Fibroblast of lung (primary cell): ENCODE results near the gene TVP23C. TPM values are rescaled to one million over a fixed set of nuclear protein-coding genes. Genes with fewer than 3 reads are reported as not detected.

ENCODE experiments used
- DNase-seq, 2 donors: peaks; one replicate each; pipeline versions ENCODE4 v3.0.0 to v3.0.0-alpha.2; 2010; ENCODE audit warnings: low read depth in 2 of 2
- H2AFZ ChIP-seq: 2 replicates; pipeline ENCODE4 v1.5.1; 2012; ENCODE audit warnings: low read length, control low read depth, inconsistent platforms
- H3K27ac ChIP-seq: 2 replicates; pipeline ENCODE4 v1.5.1; 2011; ENCODE audit warnings: low read length, control low read depth; ENCODE audit not compliant: insufficient read depth
- H3K27me3 ChIP-seq: 2 replicates; pipeline ENCODE4 v1.5.1; 2011; ENCODE audit warnings: mild to moderate bottlenecking, low read length; ENCODE audit not compliant: control insufficient read depth, insufficient read depth
- H3K36me3 ChIP-seq: 2 replicates; pipeline ENCODE4 v1.5.1; 2011; ENCODE audit warnings: low read length; ENCODE audit not compliant: control insufficient read depth, insufficient read depth
- H3K4me1 ChIP-seq: 2 replicates; pipeline ENCODE4 v1.5.1; 2011; ENCODE audit warnings: low read length; ENCODE audit not compliant: control insufficient read depth, insufficient read depth; ENCODE audit errors: extremely low read depth
- H3K4me2 ChIP-seq: 2 replicates; pipeline ENCODE4 v1.5.1; 2011; ENCODE audit warnings: low read length, control low read depth; ENCODE audit not compliant: insufficient read depth; ENCODE audit errors: extremely low read depth
- H3K4me3 ChIP-seq, 4 experiments: fragments of 200-600 bp in 1 of 4; sonication (generic) in 1 of 4; replicated peaks in 1 of 4; 2 replicates each; pipeline ENCODE4 v1.5.1; 2011 to 2016; ENCODE audit warnings: low read length in 4 of 4, low read depth in 3 of 4, mild to moderate bottlenecking in 3 of 4, control low read depth in 2 of 4, inconsistent platforms in 1 of 4, mixed read lengths in 1 of 4; ENCODE audit not compliant: insufficient read depth in 1 of 4; ENCODE audit errors: control extremely low read depth in 1 of 4
- H3K79me2 ChIP-seq: 2 replicates; pipeline ENCODE4 v1.5.1; 2012; ENCODE audit warnings: mild to moderate bottlenecking, low read length, inconsistent platforms; ENCODE audit not compliant: control insufficient read depth, insufficient read depth
- H3K9ac ChIP-seq: 2 replicates; pipeline ENCODE4 v1.5.1; 2011; ENCODE audit warnings: mild to moderate bottlenecking, low read length, control low read depth; ENCODE audit not compliant: insufficient read depth
- H3K9me3 ChIP-seq: 2 replicates; pipeline ENCODE4 v1.5.1; 2012; ENCODE audit warnings: low read depth, low read length; ENCODE audit not compliant: control insufficient read depth, insufficient read depth
- H4K20me1 ChIP-seq: 2 replicates; pipeline ENCODE4 v1.5.1; 2011; ENCODE audit warnings: low read length; ENCODE audit not compliant: control insufficient read depth, insufficient read depth; ENCODE audit errors: extremely low read depth
- EZH2 ChIP-seq: IDR thresholded peaks from 2 replicates; pipeline ENCODE4 v1.5.1; 2012; ENCODE audit warnings: low read length, control low read depth, mild to moderate bottlenecking; ENCODE audit errors: missing control alignments
- polyA plus RNA-seq, 2 donors: library from polyadenylated mRNA; depleted of rRNA in 1 of 2; stranded (reverse) in 1 of 2; unstranded in 1 of 2; fragments of >200 nt; gene quantifications; 2 replicates each; pipeline ENCODE4 v1.2.1, GENCODE V29; 2011 to 2012; ENCODE audit warnings: missing spikeins in 1 of 2
- total RNA-seq: library from RNA; depleted of rRNA; stranded (reverse); fragments of >200 nt; gene quantifications from 2 replicates; pipeline ENCODE4 v1.2.1, GENCODE V29; 2014
- TF ChIP-seq, protein P1 (sequence below), 2 donors: IDR thresholded peaks in 1 of 2; conservative IDR thresholded peaks in 1 of 2; 1 replicate in 1 of 2; 2 replicates in 1 of 2; pipeline ENCODE4 v1.5.1; 2011 to 2012; ENCODE audit warnings: low read length in 2 of 2, control low read depth in 1 of 2, inconsistent platforms in 1 of 2, low read depth in 1 of 2, mild to moderate bottlenecking in 1 of 2

The TVP23C gene
- total and polyA plus RNA-seq, 2 donors (not counting 1 experiment from before 2014, with no cell fraction given) = 7.0 to 25.1 TPM

DNA sequence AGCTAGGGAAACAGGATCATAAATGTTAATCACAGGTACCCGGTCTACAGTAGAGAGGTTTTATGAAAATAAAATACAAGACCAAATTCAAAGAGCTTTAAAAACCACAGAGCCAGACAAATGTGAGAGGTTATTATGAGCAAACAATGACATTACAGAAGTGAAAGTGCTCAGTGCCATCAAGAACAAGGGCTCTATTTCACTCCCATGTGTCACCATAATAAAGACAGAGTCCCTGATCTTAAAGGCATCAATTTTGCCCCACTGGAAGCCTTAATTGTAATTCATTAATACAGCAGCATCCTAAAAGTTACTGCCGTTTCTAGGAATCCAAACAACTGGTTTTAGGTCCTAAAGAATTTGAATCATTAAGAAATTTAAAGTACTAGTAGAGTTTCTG lies 52.1 kb downstream of the TVP23C start:
- no peak overlapping the region for H3K9ac ChIP-seq
- no peak overlapping the region for H3K27ac ChIP-seq
- no peak overlapping the region for H3K4me3 ChIP-seq
- peaks cover 23% of the 10 kb centered on the region for H3K4me1 ChIP-seq
- H3K36me3 ChIP-seq = peaks cover 5% of the 10 kb centered on the region
- no peak for DNase-seq
- no peaks in the 10 kb centered on the region for H4K20me1 ChIP-seq
- no peaks in the 10 kb centered on the region for H3K79me2 ChIP-seq
- no peaks in the 10 kb centered on the region for H3K27me3 ChIP-seq
- TF ChIP-seq EZH2 = no peak
- TF ChIP-seq, protein P1, sequence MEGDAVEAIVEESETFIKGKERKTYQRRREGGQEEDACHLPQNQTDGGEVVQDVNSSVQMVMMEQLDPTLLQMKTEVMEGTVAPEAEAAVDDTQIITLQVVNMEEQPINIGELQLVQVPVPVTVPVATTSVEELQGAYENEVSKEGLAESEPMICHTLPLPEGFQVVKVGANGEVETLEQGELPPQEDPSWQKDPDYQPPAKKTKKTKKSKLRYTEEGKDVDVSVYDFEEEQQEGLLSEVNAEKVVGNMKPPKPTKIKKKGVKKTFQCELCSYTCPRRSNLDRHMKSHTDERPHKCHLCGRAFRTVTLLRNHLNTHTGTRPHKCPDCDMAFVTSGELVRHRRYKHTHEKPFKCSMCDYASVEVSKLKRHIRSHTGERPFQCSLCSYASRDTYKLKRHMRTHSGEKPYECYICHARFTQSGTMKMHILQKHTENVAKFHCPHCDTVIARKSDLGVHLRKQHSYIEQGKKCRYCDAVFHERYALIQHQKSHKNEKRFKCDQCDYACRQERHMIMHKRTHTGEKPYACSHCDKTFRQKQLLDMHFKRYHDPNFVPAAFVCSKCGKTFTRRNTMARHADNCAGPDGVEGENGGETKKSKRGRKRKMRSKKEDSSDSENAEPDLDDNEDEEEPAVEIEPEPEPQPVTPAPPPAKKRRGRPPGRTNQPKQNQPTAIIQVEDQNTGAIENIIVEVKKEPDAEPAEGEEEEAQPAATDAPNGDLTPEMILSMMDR (conservative IDR thresholded peaks at IDR 0.05 in 1 of 2, IDR thresholded peaks at IDR 0.05 in 1 of 2; ENCODE audit: low read depth in 1 of 2, low read length in 2 of 2) = no peak
- peak overlapping the region; percentile 40 for H3K4me2 ChIP-seq
- H3K9me3 ChIP-seq = no peaks in the 10 kb centered on the region
- H2AFZ ChIP-seq = no peak overlapping the region

DNA sequence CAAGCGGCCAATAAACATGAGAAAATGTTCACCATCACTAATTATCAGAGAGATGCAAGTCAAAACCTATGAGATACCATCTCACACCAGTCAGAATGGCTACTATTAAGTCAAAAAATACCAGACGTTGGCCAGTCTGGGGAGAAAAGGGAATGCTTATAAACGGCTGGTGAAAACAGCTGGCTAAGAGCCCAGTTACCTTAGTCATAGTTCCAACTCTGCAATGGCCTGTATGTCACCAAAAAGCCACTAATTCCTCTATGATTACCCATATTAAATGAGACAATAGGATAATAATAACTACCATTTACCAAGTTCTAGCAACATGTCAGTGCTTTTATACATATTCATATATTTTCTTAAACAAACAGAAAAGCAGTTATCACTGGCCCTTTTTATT lies 52.9 kb downstream of the TVP23C start:
- Histone ChIP-seq H3K9ac (no peak overlapping the region), H2AFZ (no peak overlapping the region), H3K27ac (no peak overlapping the region), H3K4me3 (no peak overlapping the region), H4K20me1 (no peaks in the 10 kb centered on the region), H3K4me1 (peaks cover 23% of the 10 kb centered on the region), H3K27me3 (no peaks in the 10 kb centered on the region), H3K36me3 (peaks cover 1% of the 10 kb centered on the region), H3K9me3 (no peaks in the 10 kb centered on the region), H3K79me2 (no peaks in the 10 kb centered on the region), H3K4me2 (no peak overlapping the region)
- TF ChIP-seq EZH2 = no peak
- TF ChIP-seq, protein P1 (conservative IDR thresholded peaks at IDR 0.05 in 1 of 2, IDR thresholded peaks at IDR 0.05 in 1 of 2; ENCODE audit: low read depth in 1 of 2, low read length in 2 of 2) = no peak
- DNase-seq = peak; percentile 57 to 88

DNA sequence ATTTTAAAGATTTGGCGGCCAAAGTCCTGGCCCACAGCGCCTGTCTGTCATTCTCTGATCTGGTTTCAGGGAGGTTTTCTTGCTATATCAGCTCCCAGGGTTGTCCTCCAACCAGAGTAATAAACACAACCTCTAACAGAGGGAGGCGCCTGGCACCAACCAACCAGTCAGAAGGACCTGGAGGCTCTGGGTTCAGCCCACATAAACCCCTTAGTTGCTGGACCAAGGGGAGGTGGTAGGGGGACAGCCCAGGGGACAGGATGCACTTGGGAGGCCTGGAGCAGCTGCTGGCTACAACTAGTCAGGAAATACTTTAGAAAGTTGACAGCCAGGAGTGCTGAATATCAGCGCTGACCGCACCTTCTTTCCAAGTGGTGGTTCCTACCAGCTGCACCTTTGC lies 54.2 kb downstream of the TVP23C start:
- DNase-seq = no peak

More for the DNA sequence above, 54.2 kb downstream of the TVP23C start:
- Histone ChIP-seq H3K9me3 (no peaks in the 10 kb centered on the region), H3K27ac (no peak overlapping the region), H3K4me3 (no peak overlapping the region), H3K4me1 (peaks cover 21% of the 10 kb centered on the region), H4K20me1 (no peaks in the 10 kb centered on the region), H3K4me2 (no peak overlapping the region), H3K9ac (no peak overlapping the region), H3K27me3 (no peaks in the 10 kb centered on the region), H3K36me3 (no peaks in the 10 kb centered on the region), H2AFZ (no peak overlapping the region), H3K79me2 (no peaks in the 10 kb centered on the region)
- TF ChIP-seq EZH2 = no peak
- TF ChIP-seq, protein P1 (conservative IDR thresholded peaks at IDR 0.05 in 1 of 2, IDR thresholded peaks at IDR 0.05 in 1 of 2; ENCODE audit: low read depth in 1 of 2, low read length in 2 of 2) = no peak
